ENCODE results near the gene GABBR2. TPM values are rescaled to one million over a fixed set of nuclear protein-coding genes. Genes with fewer than 3 reads are reported as not detected.

The GABBR2 gene
- total and polyA plus RNA-seq, 9 of the 15 experiments (the other 6 are each of a cell fraction or from before 2014, with no cell fraction given) = 0.15 to 1.9 (median 0.32) TPM

- Histone ChIP-seq H3K27ac (ENCODE audit: extremely low read depth, low read depth, low read length) (peak overlapping the region; percentile 80), H3K4me2 (ENCODE audit: insufficient read depth, low read length) (peak overlapping the region; percentile 55), H2AFZ (ENCODE audit: low read depth, low read length) (peak overlapping the region; percentile 89), H3K4me3 (no peak overlapping the region), H3K9me1 (ENCODE audit: control insufficient read depth, insufficient read depth, low read length) (no peaks in the 10 kb centered on the region), H3K27me3 (ENCODE audit: control insufficient read depth in 2 of 2, insufficient read depth in 2 of 2, low read length in 2 of 2) (no peaks in the 10 kb centered on the region), H3K79me2 (ENCODE audit: control insufficient read depth, insufficient read depth, low read length) (no peaks in the 10 kb centered on the region), H3K9ac (ENCODE audit: insufficient read depth in 1 of 2, low read depth in 2 of 2, low read length in 2 of 2) (peak overlapping the region in 1 of 2 experiments; percentile 45; a peak in 2 of 4 replicates), H3K36me3 (ENCODE audit: control insufficient read depth, insufficient read depth, low read length) (no peaks in the 10 kb centered on the region), H3K9me3 (replicated peaks; ENCODE audit: control insufficient read depth, insufficient read depth, low read depth, low read length) (no peaks in the 10 kb centered on the region), H4K20me1 (replicated peaks; ENCODE audit: control insufficient read depth, insufficient read depth, low read length) (no peaks in the 10 kb centered on the region), H3K4me1 (replicated peaks in 1 of 2; ENCODE audit: control insufficient read depth in 2 of 2, insufficient read depth in 2 of 2, low read length in 2 of 2) (peaks cover 28 to 62% of the 10 kb centered on the region in 2 experiments)
- intact Hi-C loops (cut with micrococcal nuclease) = loop anchor here (10.0 kb wide), 3 partner anchors 104 to 264 kb away; no protein-coding TSS in a partner anchor
- 56% methylated on average over 6 of the region's 6 CpGs for WGBS (ENCODE audit: insufficient coverage, low coverage, missing lambda C conversion rate)
- CTCF ChIA-PET (ENCODE audit: low intra/inter-chr PET ratio) = interaction anchor here (0.6 kb wide), 1 partner anchor 266 kb away, joined by 5 read pairs; no protein-coding TSS in a partner anchor
- POLR2A ChIA-PET = interaction anchor here (1.0 kb wide), 1 partner anchor 9 kb away, joined by 3 read pairs; no protein-coding TSS in a partner anchor
- no TSS peak for BruUV-seq (replicated peaks)
- ATAC-seq = peak; percentile 73
- FAIRE-seq = peak; percentile 96
- peak; percentile 64 to 82 (median 72) for DNase-seq (ENCODE audit: extremely low read depth in 1 of 4, low spot score in 3 of 4)
- in situ Hi-C loops (cut with MboI) = loop anchor here (5.0 to 25.0 kb wide), 3 partner anchors 226 to 464 kb away; no protein-coding TSS in a partner anchor
- 0 out of 2 replicates have a peak, but pooled peaks have one; percentile 49 for TF ChIP-seq ZBTB33 (CRISPR knock-in tag; IDR thresholded peaks at IDR 0.05)
- TF ChIP-seq, protein P1, sequence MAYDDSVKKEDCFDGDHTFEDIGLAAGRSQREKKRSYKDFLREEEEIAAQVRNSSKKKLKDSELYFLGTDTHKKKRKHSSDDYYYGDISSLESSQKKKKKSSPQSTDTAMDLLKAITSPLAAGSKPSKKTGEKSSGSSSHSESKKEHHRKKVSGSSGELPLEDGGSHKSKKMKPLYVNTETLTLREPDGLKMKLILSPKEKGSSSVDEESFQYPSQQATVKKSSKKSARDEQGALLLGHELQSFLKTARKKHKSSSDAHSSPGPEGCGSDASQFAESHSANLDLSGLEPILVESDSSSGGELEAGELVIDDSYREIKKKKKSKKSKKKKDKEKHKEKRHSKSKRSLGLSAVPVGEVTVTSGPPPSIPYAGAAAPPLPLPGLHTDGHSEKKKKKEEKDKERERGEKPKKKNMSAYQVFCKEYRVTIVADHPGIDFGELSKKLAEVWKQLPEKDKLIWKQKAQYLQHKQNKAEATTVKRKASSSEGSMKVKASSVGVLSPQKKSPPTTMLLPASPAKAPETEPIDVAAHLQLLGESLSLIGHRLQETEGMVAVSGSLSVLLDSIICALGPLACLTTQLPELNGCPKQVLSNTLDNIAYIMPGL (CRISPR knock-in tag; IDR thresholded peaks at IDR 0.05) = no peak
- TF ChIP-seq MCM3 (IDR thresholded peaks at IDR 0.05) = no peak
- TF ChIP-seq ZNF124 (CRISPR knock-in tag; IDR thresholded peaks at IDR 0.05) = no peak
- TF ChIP-seq ZNF551 (CRISPR knock-in tag; IDR thresholded peaks at IDR 0.05) = no peak
- TF ChIP-seq E2F4 (CRISPR knock-in tag; IDR thresholded peaks at IDR 0.05; ENCODE audit: low read depth) = no peak
- TF ChIP-seq, protein P2, sequence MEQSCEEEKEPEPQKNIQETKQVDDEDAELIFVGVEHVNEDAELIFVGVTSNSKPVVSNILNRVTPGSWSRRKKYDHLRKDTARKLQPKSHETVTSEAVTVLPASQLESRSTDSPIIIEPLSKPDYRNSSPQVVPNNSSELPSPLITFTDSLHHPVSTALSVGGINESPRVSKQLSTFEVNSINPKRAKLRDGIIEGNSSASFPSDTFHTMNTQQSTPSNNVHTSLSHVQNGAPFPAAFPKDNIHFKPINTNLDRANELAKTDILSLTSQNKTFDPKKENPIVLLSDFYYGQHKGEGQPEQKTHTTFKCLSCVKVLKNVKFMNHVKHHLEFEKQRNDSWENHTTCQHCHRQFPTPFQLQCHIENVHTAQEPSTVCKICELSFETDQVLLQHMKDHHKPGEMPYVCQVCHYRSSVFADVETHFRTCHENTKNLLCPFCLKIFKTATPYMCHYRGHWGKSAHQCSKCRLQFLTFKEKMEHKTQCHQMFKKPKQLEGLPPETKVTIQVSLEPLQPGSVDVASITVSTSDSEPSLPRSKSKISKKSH (CRISPR knock-in tag; IDR thresholded peaks at IDR 0.05) = no peak
- TF ChIP-seq TBL1XR1 (IDR thresholded peaks at IDR 0.05; ENCODE audit: low read length in 2 of 2) = peak; percentile 39 to 59; a peak in 1 of 4 replicates
- TF ChIP-seq, protein P3, sequence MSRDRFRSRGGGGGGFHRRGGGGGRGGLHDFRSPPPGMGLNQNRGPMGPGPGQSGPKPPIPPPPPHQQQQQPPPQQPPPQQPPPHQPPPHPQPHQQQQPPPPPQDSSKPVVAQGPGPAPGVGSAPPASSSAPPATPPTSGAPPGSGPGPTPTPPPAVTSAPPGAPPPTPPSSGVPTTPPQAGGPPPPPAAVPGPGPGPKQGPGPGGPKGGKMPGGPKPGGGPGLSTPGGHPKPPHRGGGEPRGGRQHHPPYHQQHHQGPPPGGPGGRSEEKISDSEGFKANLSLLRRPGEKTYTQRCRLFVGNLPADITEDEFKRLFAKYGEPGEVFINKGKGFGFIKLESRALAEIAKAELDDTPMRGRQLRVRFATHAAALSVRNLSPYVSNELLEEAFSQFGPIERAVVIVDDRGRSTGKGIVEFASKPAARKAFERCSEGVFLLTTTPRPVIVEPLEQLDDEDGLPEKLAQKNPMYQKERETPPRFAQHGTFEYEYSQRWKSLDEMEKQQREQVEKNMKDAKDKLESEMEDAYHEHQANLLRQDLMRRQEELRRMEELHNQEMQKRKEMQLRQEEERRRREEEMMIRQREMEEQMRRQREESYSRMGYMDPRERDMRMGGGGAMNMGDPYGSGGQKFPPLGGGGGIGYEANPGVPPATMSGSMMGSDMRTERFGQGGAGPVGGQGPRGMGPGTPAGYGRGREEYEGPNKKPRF (IDR thresholded peaks at IDR 0.05; ENCODE audit: low read depth, low read length) = no peak
- TF ChIP-seq ZNF12 (CRISPR knock-in tag; IDR thresholded peaks at IDR 0.05) = no peak
- no peak for TF ChIP-seq IRF1 (CRISPR knock-in tag; IDR thresholded peaks at IDR 0.05; ENCODE audit: borderline replicate concordance)
Measured at GRCh38 chr9:98310752-98311392, 397.9 kb downstream of the GABBR2 start.

Data from K562 (cell line).